Adrenal gland (tissue), 12 donors: ENCODE data around the gene TCEAL2. TPM values are rescaled to one million over a fixed set of nuclear protein-coding genes. Genes with fewer than 3 reads are reported as not detected.
"Not testable (repeated sequence)": the region's sequence is repeated elsewhere in the genome, so short reads cannot be mapped to it uniquely, and the experiment has no call there.

ENCODE experiments used
- DNase-seq, 7 donors: peaks; one replicate each; pipeline ENCODE4 v3.0.0-alpha.2; 2019 to 2020
- H3K27ac ChIP-seq, 5 donors: fragments of 200-600 bp; sonication (generic) in 4 of 5; 1 replicate in 3 of 5; 2 replicates in 2 of 5; pipeline versions ENCODE4 v1.5.1 to v1.8.0; 2016 to 2020; ENCODE audit warnings: mild to moderate bottlenecking in 1 of 5
- H3K27me3 ChIP-seq: fragments of 200-600 bp; 2 replicates; pipeline ENCODE4 v1.8.0; 2021
- H3K36me3 ChIP-seq, 2 donors: fragments of 200-600 bp; replicated peaks in 1 of 2; 1 replicate in 1 of 2; 2 replicates in 1 of 2; pipeline versions ENCODE4 v1.5.1 to v1.8.0; 2018 to 2022
- H3K4me1 ChIP-seq, 2 donors: fragments of 200-600 bp; replicated peaks in 1 of 2; 1 replicate in 1 of 2; 2 replicates in 1 of 2; pipeline versions ENCODE4 v1.5.1 to v1.8.0; 2018 to 2021
- H3K4me3 ChIP-seq, 4 donors: fragments of 200-600 bp; sonication (generic) in 3 of 4; one replicate each; pipeline ENCODE4 v1.5.1; 2016 to 2018
- H3K9me3 ChIP-seq, 3 donors: fragments of 200-600 bp; sonication (generic) in 1 of 3; replicated peaks in 1 of 3; 1 replicate in 2 of 3; 2 replicates in 1 of 3; pipeline versions ENCODE4 v1.5.1 to v1.8.0; 2016 to 2021
- CTCF ChIP-seq, 6 experiments: fragments of 450-650 bp in 4 of 6; fragments of 200-600 bp in 2 of 6; sonication (generic) in 1 of 6; IDR thresholded peaks; 1 replicate in 5 of 6; 2 replicates in 1 of 6; pipeline versions ENCODE4 v1.5.1 to v1.8.0; 2016 to 2021; ENCODE audit warnings: antibody characterized with exemption in 6 of 6, mild to moderate bottlenecking in 2 of 6, moderate library complexity in 1 of 6
- POLR2A ChIP-seq, 2 donors: fragments of 450-650 bp; IDR thresholded peaks; one replicate each; pipeline ENCODE4 v1.6.1; 2017; ENCODE audit warnings: antibody characterized with exemption in 2 of 2, mild to moderate bottlenecking in 2 of 2, moderate library complexity in 1 of 2
- WGBS, 4 donors: extraction: QIAGEN DNeasy Blood & Tissue Kit in 2 of 4; methylation state at CpG; one replicate each; pipeline versions ENCODE4 v1.1.5 to v1.1.7; 2013 to 2017; 5-methylcytosine and 5-hydroxymethylcytosine counted together
- intact Hi-C, 2 donors: fragments of 100-400 bp; cut with DNase I; formaldehyde crosslinking; loops; one replicate each; pipeline versions ENCODE4 v1.14.1 to v1.15.0; 2022 to 2023
- polyA plus RNA-seq, 3 donors: library from polyadenylated mRNA; stranded (reverse); fragments of 200-250 nt in 2 of 3; fragments of 350-450 nt in 1 of 3; fragmentation: Illumina TruSeq in 1 of 3; extraction: RNeasy Lipid Tissue Mini Kit (QIAGEN cat#74804) in 1 of 3; gene quantifications; one replicate each; pipeline ENCODE4 v1.2.3, GENCODE V29; 2013 to 2014
- total RNA-seq, 9 donors: library from RNA; depleted of rRNA in 4 of 9; stranded (reverse); fragments of >200 nt in 4 of 9; fragments of 120-200 nt in 1 of 9; fragmentation: NEBNext Ultra II Directional in 1 of 9; extraction: Animal tissue kit (Norgen Biotek cat#: 25700) in 1 of 9; gene quantifications; one replicate each; pipeline versions ENCODE4 v1.1.0 to v1.2.4, GENCODE V29; 2013 to 2023
- donor health status: healthy with polysubstance abuse.
- donor health status: Bipolar disorder and iron deficiency.
- donor health status: DM: yes; HTN: yes; CAD: no.
- donor health status: DM: no; HTN: no; CAD: no.
- donor health status: DM: no; HTN: no; CAD: no.
- donor health status: DM: yes; HTN: yes; CAD: no.

Gene TCEAL2
- total and polyA plus RNA-seq, 12 donors = 0.68 to 43.5 (median 5.4) TPM; not detected in 1

GRCh38 chrX:102115748-102116147, 9.7 kb upstream of the TCEAL2 start:
- 65 to 66% methylated on average over 2 of the region's 2 CpGs; no CpG with 5 or more reads in 2 of the 4 donors for WGBS, 4 donors
- Histone ChIP-seq H3K36me3 (no peaks in the 10 kb centered on the region), H3K27me3 (peaks cover 22% of the 10 kb centered on the region), H3K4me3 (no peak overlapping the region), H3K9me3 (no peaks in the 10 kb centered on the region), H3K4me1 (no peaks in the 10 kb centered on the region), H3K27ac (no peak overlapping the region)
- no peak for TF ChIP-seq CTCF (IDR thresholded peaks at IDR 0.05)
- TF ChIP-seq POLR2A (IDR thresholded peaks at IDR 0.05) = no peak
- intact Hi-C loops = no loop called here
- DNase-seq = no peak

DNA sequence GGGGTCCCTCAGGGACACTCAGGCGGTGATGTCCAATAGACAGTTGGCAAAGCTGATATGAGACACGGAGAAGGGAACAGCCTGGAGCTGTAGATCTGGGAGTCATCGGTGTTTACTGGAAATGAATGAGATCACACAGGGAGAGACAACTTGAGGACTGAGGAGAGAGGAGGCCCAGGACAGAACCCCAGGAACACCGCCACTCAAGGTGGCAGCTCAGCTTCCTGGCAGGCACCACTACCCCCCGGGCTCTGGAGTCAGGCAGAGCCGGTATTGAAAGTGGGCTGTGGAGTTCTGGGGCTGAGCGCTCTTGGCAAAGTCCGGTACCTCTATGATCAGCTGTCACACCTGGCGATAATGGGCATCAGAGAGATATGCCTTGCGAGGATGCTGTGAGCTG, 465 bp upstream of the TCEAL2 start:
- H3K4me1 ChIP-seq, H3K36me3 ChIP-seq, H3K9me3 ChIP-seq, H3K4me3 ChIP-seq, H3K27ac ChIP-seq, DNase-seq, intact Hi-C loops: not testable (repeated sequence)
- peaks cover 13% of the 10 kb centered on the region for H3K27me3 ChIP-seq
- WGBS, 4 donors = 7 to 31% (median 18%) methylated on average over 4 to 9 of the region's 10 CpGs

DNA sequence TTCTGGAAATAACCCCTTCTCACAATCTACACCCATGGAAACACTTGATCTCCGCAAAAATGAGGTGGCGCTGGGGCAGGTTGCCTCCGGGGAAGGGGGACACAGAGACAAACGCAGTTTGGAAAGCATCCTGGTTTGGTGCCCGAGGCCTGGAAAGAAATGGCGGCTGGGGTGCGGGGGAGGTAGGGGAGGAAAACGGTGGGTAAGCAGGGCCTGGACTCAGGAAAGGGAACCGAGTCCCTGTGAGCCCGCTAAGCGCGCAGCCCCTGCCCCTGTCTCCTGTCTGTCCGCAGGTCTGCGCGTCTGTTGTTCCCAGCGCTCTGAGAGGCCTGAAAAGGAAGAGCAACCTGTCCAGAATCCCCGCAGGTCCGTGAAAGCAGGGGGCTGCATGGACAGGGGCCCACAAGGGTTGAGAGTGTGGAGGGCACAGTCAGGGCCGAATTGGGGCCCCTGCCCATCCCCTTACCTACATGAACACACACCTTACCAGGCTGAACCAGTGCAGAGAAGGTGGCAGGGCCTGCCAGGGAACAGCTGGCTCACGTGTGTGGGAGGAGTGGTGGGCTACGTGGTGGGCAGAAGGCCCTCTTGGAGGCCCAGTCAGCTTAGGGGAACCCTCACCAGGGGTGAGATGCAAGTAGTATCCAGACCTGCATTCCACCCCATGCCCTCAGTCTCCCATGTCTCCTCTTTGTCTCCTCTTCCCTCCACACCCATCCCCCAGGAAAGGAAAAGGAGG, 770 bp downstream of the TCEAL2 start:
- H3K4me1 ChIP-seq, DNase-seq, H3K36me3 ChIP-seq, H3K9me3 ChIP-seq, intact Hi-C loops, H3K4me3 ChIP-seq: not testable (repeated sequence)
- peaks cover 23% of the 10 kb centered on the region for H3K27me3 ChIP-seq
- 15 to 50% (median 42%) methylated on average over 4 to 21 of the region's 21 CpGs for WGBS, 4 donors
- peak overlapping the region in 1 of 5 donors; percentile 52 for H3K27ac ChIP-seq

DNA sequence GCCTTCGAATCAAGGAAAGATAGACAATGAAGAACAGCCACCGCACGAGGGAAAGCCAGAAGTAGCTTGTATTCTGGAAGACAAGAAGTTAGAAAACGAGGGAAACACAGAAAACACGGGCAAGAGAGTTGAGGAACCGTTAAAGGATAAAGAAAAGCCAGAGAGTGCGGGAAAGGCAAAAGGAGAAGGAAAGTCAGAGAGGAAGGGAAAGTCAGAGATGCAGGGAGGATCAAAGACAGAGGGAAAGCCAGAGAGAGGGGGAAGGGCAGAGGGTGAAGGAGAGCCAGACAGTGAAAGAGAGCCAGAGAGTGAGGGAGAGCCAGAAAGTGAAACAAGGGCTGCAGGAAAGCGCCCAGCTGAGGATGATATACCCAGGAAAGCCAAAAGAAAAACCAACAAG, 1.4 kb downstream of the TCEAL2 start:
- intact Hi-C loops = no loop called here
- no peak overlapping the region for H3K4me3 ChIP-seq
- no peak overlapping the region for H3K27ac ChIP-seq
- no peak for DNase-seq
- 51 to 65% (median 54%) methylated on average over 8 of the region's 8 CpGs for WGBS, 4 donors
- H3K36me3 ChIP-seq = no peaks in the 10 kb centered on the region
- no peak for TF ChIP-seq POLR2A (IDR thresholded peaks at IDR 0.05)
- TF ChIP-seq CTCF (IDR thresholded peaks at IDR 0.05) = no peak
- H3K9me3 ChIP-seq = no peaks in the 10 kb centered on the region
- no peaks in the 10 kb centered on the region for H3K4me1 ChIP-seq
- H3K27me3 ChIP-seq = peaks cover 29% of the 10 kb centered on the region

DNA sequence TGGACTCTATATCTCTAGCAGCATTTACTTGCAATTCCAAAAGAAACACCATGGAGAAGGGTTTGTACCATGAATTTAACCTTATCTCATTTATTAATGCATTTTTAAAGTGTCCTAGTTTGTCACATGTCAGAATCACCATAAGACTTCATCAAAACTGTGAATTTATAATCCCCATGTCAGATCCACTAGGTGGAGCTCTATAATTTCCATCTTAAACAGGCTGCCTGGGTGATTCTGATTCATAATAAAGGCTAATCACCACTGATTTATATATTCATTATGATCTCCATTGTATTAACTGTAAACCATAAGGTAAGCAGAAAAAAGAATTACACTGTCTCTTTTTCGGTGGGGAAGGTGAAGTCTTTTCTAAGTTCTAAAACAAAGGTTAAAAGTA, 4.0 kb downstream of the TCEAL2 start:
- Histone ChIP-seq H3K9me3 (no peaks in the 10 kb centered on the region), H3K27me3 (peaks cover 29% of the 10 kb centered on the region), H3K4me3 (no peak overlapping the region), H3K4me1 (no peaks in the 10 kb centered on the region), H3K27ac (no peak overlapping the region), H3K36me3 (no peaks in the 10 kb centered on the region)
- DNase-seq = no peak
- no peak for TF ChIP-seq POLR2A (IDR thresholded peaks at IDR 0.05)
- peak in 4 of 6 experiments; percentile 8 to 39 (median 20) for TF ChIP-seq CTCF (IDR thresholded peaks at IDR 0.05)
- intact Hi-C loops = no loop called here
- WGBS, 4 donors = 11 to 53% (median 29%) methylated on average over 1 of the region's 1 CpG
